DMS153 treated with DMSO at 0.1 percent for 48 hours (cell line): ENCODE measurements around the gene GRK6.
"Not testable (repeated sequence)": the region's sequence is repeated elsewhere in the genome, so short reads cannot be mapped to it uniquely, and the experiment has no call there.

Experiments
- DNase-seq: peaks from one replicate; lab custom pipeline; 2025; ENCODE audit not compliant: unreplicated experiment; lab: John Stamatoyannopoulos, UW

The GRK6 gene

GRCh38 chr5:177483994-177484901 lies 57.8 kb downstream of the GRK6 start:
- DNase-seq: no peak

- no peak for DNase-seq
Observed at GRCh38 chr5:177484902-177485549, 58.5 kb downstream of the GRK6 start.

GRCh38 chr5:177485753-177486152 lies 59.3 kb downstream of the GRK6 start:
- not testable (repeated sequence) for DNase-seq

GRCh38 chr5:177486256-177486655 lies 59.8 kb downstream of the GRK6 start:
- DNase-seq: no peak

GRCh38 chr5:177487144-177487543 lies 60.7 kb downstream of the GRK6 start:
- no peak for DNase-seq

GRCh38 chr5:177487975-177488374 lies 61.5 kb downstream of the GRK6 start:
- DNase-seq: no peak

GRCh38 chr5:177489119-177489716 lies 62.7 kb downstream of the GRK6 start:
- no peak for DNase-seq

GRCh38 chr5:177490311-177490991 lies 64.0 kb downstream of the GRK6 start:
- DNase-seq: no peak

- no peak for DNase-seq
Observed at GRCh38 chr5:177490992-177491391, 64.5 kb downstream of the GRK6 start.

- DNase-seq: no peak
Observed at GRCh38 chr5:177491429-177491945, 65.0 kb downstream of the GRK6 start.

GRCh38 chr5:177491983-177492746 lies 65.7 kb downstream of the GRK6 start:
- DNase-seq: no peak
